Large intestine (tissue), 3 donors: ENCODE results near the gene MORN5. TPM values are rescaled to one million over a fixed set of nuclear protein-coding genes. Genes with fewer than 3 reads are reported as not detected.

Experiments used
- DNase-seq, 2 donors: peaks; one replicate each; pipeline versions ENCODE4 v3.0.0 to v3.0.0-alpha.2; 2013
- H3K27ac ChIP-seq: one replicate; pipeline ENCODE4 v1.5.1; 2013; ENCODE audit warnings: low read length
- H3K27me3 ChIP-seq: 2 replicates; pipeline ENCODE4 v1.6.1; 2013; ENCODE audit warnings: low read length; ENCODE audit not compliant: control insufficient read depth, insufficient read depth
- H3K36me3 ChIP-seq: 2 replicates; pipeline ENCODE4 v1.6.1; 2013; ENCODE audit warnings: low read length; ENCODE audit not compliant: control insufficient read depth, insufficient read depth
- H3K4me1 ChIP-seq: one replicate; pipeline ENCODE4 v1.6.1; 2013; ENCODE audit warnings: low read length; ENCODE audit not compliant: control insufficient read depth, insufficient read depth
- H3K4me3 ChIP-seq: one replicate; pipeline ENCODE4 v1.5.1; 2013; ENCODE audit warnings: low read length
- H3K9me3 ChIP-seq: one replicate; pipeline ENCODE4 v1.6.1; 2013; ENCODE audit warnings: mild to moderate bottlenecking, low read depth, low read length, moderate library complexity; ENCODE audit not compliant: control insufficient read depth
- WGBS: methylation state at CpG from one replicate; pipeline ENCODE4 v1.1.5; 2013; ENCODE audit warnings: low lambda C conversion rate; ENCODE audit not compliant: insufficient coverage; 5-methylcytosine and 5-hydroxymethylcytosine counted together
- polyA plus RNA-seq: library from polyadenylated mRNA; unstranded; fragments of 120-200 nt; gene quantifications from one replicate; pipeline ENCODE4 v1.2.1, GENCODE V29; 2013

Gene MORN5
- polyA plus RNA-seq, 1 donor, result 2.2 TPM

DNA sequence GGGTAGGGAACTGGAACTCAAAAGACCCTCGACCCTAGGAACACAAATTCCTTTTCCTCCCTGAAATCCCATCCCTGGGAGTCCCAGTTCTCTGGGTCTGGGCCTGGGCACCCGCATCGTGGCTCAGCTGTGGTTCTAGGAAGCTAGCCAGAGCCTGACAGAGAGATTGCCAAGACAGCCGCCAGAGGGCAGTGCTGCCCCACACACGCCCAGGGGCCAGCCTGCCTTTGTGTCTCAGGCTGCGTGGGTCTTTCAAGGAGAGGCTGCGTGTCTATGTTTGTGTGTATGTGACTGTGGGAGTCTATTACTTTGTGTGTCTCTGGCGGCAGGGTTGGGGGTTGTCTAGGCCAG lies 34.6 kb upstream of the MORN5 start:
- Histone ChIP-seq H3K27me3 (peaks cover 59% of the 10 kb centered on the region), H3K9me3 (peaks cover 6% of the 10 kb centered on the region), H3K36me3 (no peaks in the 10 kb centered on the region), H3K27ac (no peak overlapping the region), H3K4me3 (no peak overlapping the region), H3K4me1 (peaks cover 3% of the 10 kb centered on the region)
- peak; percentile 55 to 66 for DNase-seq
- WGBS, result no CpG with 5 or more reads among the region's 8 CpGs

DNA sequence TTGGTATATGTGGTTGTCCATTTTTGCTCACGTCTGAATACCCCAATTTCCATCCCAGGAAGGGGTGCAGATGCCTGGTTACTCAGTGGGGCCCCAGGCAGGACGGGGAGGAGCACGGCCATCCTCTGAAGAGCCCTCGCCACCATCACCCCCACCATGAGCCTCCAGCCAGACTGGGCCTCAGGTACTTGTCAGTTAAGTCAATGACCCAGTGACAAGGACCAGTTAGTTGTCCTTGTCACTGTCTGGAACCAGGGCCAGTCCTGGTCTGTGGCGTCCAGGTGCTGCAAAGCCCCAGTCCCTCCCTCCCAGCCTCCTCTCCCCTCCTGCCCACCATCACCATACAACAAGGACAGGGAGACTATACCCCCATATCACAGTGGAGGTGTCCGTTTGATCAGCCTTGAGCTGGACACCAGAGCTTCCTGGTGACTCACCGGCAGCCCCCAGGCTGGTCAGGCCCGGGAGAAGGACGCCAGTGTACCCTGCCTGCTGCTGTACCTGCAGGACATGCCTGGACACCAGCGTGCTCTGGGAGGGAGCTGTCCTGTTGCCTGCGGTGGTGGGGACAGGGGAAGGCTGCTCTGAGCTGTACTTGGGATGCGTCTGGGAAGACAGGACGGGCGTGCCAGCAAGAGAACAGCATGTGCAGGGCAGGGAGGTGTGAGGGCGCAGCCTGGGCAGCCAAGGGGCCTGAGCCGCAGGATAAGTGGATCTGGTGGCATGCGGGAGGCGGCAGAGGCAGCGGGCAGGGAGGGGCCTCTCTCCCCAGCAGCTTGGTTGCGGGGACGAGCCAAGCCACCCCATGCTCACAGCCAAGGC lies 34.0 kb upstream of the MORN5 start:
- Histone ChIP-seq H3K27ac (no peak overlapping the region), H3K9me3 (peaks cover 6% of the 10 kb centered on the region), H3K27me3 (peaks cover 63% of the 10 kb centered on the region), H3K4me3 (no peak overlapping the region), H3K36me3 (no peaks in the 10 kb centered on the region), H3K4me1 (peaks cover 3% of the 10 kb centered on the region)
- WGBS, result no CpG with 5 or more reads among the region's 21 CpGs
- DNase-seq, result no peak

GRCh38 chr9:122126331-122127261 lies 33.1 kb upstream of the MORN5 start:
- Histone ChIP-seq H3K36me3 (no peaks in the 10 kb centered on the region), H3K27ac (no peak overlapping the region), H3K4me3 (no peak overlapping the region), H3K27me3 (peaks cover 71% of the 10 kb centered on the region), H3K4me1 (peaks cover 3% of the 10 kb centered on the region), H3K9me3 (peaks cover 6% of the 10 kb centered on the region)
- peak in 1 of 2 donors; percentile 33 for DNase-seq
- 0% methylated on average over 5 of the region's 64 CpGs for WGBS

- peaks cover 79% of the 10 kb centered on the region for H3K27me3 ChIP-seq
- no peak for DNase-seq
- peaks cover 6% of the 10 kb centered on the region for H3K9me3 ChIP-seq
- no CpG with 5 or more reads among the region's 10 CpGs for WGBS
- no peaks in the 10 kb centered on the region for H3K36me3 ChIP-seq
- peaks cover 3% of the 10 kb centered on the region for H3K4me1 ChIP-seq
- no peak overlapping the region for H3K27ac ChIP-seq
- no peak overlapping the region for H3K4me3 ChIP-seq
Measured at GRCh38 chr9:122127396-122127798, 32.3 kb upstream of the MORN5 start.

DNA sequence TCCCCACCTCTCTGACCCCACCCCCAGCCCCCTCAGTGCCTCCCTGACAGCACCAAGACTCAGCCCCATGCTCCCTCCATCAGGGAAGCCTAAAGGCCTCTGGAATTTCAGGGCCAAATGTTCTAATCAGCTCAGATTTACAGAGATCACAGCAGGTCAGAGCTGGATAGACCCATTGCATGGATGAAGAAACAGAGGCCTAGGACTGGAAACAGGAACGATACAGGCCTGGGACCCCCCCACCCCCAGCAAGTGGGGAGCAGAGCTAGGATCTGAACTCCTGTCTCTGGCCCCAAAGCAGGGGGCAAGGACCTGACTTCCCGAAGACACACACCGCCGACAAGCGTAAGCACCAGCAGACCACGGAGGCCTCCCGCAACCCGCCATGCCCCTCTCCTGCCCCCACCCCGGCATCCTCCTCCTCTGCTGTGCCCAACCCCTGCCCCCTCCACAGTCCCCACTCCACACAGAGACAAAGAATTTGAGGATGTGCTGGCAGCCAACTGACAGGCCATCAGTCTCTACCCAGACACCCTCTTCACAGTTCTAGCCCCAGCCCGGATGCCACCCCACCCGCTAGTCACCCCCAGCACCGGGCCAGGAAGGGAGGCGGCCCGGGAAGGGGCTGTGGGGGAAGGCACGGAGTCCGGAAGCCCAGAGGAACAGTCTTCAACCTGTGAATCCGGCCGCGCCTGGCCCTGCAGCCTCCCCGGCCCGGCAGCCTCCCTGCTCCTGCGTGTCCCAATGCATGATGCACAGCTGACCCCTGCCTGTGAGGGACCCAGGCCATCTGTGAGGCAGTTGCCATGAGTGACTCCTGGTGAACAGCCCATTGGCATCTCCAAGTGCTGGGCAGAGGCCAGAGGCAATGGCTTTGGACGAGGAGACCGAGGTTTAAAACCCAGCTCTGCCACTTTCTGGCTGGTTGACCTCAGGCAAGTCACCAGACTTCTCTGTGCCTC lies 31.4 kb upstream of the MORN5 start:
- no peaks in the 10 kb centered on the region for H3K36me3 ChIP-seq
- peaks cover 3% of the 10 kb centered on the region for H3K4me1 ChIP-seq
- peaks cover 81% of the 10 kb centered on the region for H3K27me3 ChIP-seq
- no CpG with 5 or more reads among the region's 24 CpGs for WGBS
- no peak overlapping the region for H3K27ac ChIP-seq
- DNase-seq, result no peak
- H3K4me3 ChIP-seq, result no peak overlapping the region
- peaks cover 6% of the 10 kb centered on the region for H3K9me3 ChIP-seq

GRCh38 chr9:122128969-122129343 lies 30.8 kb upstream of the MORN5 start:
- Histone ChIP-seq H3K9me3 (peaks cover 6% of the 10 kb centered on the region), H3K4me1 (peaks cover 3% of the 10 kb centered on the region), H3K36me3 (no peaks in the 10 kb centered on the region), H3K4me3 (no peak overlapping the region), H3K27ac (no peak overlapping the region), H3K27me3 (peaks cover 84% of the 10 kb centered on the region)
- WGBS, result no CpG with 5 or more reads among the region's 7 CpGs
- DNase-seq, result no peak

- H3K27ac ChIP-seq, result no peak overlapping the region
- no CpG with 5 or more reads among the region's 2 CpGs for WGBS
- DNase-seq, result no peak
- H3K4me1 ChIP-seq, result peaks cover 3% of the 10 kb centered on the region
- no peaks in the 10 kb centered on the region for H3K36me3 ChIP-seq
- no peak overlapping the region for H3K4me3 ChIP-seq
- H3K27me3 ChIP-seq, result peaks cover 78% of the 10 kb centered on the region
- H3K9me3 ChIP-seq, result peaks cover 6% of the 10 kb centered on the region
Measured at GRCh38 chr9:122129969-122130368, 29.7 kb upstream of the MORN5 start.

DNA sequence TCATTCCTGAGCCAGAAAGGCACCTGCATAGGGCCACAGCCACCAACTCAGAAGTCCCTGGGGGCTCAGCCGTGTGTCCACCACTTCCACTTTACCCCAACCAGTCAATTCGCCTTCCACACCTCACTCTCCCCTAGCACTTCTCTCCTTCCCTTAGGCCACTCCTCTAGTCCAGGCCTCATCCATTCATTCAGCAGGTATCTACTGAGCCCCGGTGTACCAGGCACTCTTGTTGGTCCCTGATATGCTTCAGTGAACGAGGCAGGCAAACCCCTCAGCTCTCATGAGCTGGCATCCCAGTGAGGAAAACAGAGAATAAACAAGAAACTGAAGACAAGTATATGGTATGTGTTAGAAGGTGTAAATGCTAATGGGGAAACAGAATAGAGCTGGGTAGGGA lies 28.9 kb upstream of the MORN5 start:
- WGBS, result no CpG with 5 or more reads among the region's 4 CpGs
- Histone ChIP-seq H3K27ac (no peak overlapping the region), H3K4me3 (no peak overlapping the region)

GRCh38 chr9:122131401-122132001 lies 28.2 kb upstream of the MORN5 start:
- WGBS, result no CpG with 5 or more reads among the region's 21 CpGs
- no peaks in the 10 kb centered on the region for H3K36me3 ChIP-seq
- DNase-seq, result no peak
- H3K4me1 ChIP-seq, result no peaks in the 10 kb centered on the region
- H3K9me3 ChIP-seq, result peaks cover 4% of the 10 kb centered on the region
- no peak overlapping the region for H3K4me3 ChIP-seq
- no peak overlapping the region for H3K27ac ChIP-seq
- H3K27me3 ChIP-seq, result peaks cover 64% of the 10 kb centered on the region

More for the DNA sequence above, 28.9 kb upstream of the MORN5 start:
- Histone ChIP-seq H3K9me3 (peaks cover 6% of the 10 kb centered on the region), H3K4me1 (peaks cover 3% of the 10 kb centered on the region), H3K27me3 (peaks cover 71% of the 10 kb centered on the region), H3K36me3 (no peaks in the 10 kb centered on the region)
- DNase-seq, result no peak
